K562 (cell line): ENCODE measurements around the gene ZFP69. TPM values are rescaled to one million over a fixed set of nuclear protein-coding genes. Genes with fewer than 3 reads are reported as not detected.

ENCODE experiments used
- DPF2 ChIP-seq: fragments of 450-650 bp; IDR thresholded peaks from 2 replicates; pipeline ENCODE4 v1.6.1; 2016
- FOXJ2 ChIP-seq: fragments of 200-800 bp; sonication (Bioruptor generic); IDR thresholded peaks from 2 replicates; pipeline ENCODE4 v1.6.1; 2016; ENCODE audit warnings: missing genetic modification characterization, missing compliant biosample characterization
- HOXB6 ChIP-seq: fragments of 250-450 bp; sonication (Bioruptor Pico); IDR thresholded peaks from 2 replicates; pipeline ENCODE4 v1.5.1; 2022; ENCODE audit warnings: mild to moderate bottlenecking, borderline replicate concordance
- KDM1A ChIP-seq, 2 experiments: fragments of 450-650 bp; IDR thresholded peaks; 2 replicates each; pipeline ENCODE4 v1.6.1; 2016; ENCODE audit warnings: mild to moderate bottlenecking in 2 of 2
- KLF6 ChIP-seq: fragments of 250-450 bp; sonication (Bioruptor Pico); IDR thresholded peaks from 2 replicates; pipeline ENCODE4 v1.4.0; 2020; ENCODE audit warnings: mild to moderate bottlenecking, moderate library complexity, borderline replicate concordance
- L3MBTL2 ChIP-seq: fragments of 450-650 bp; IDR thresholded peaks from 2 replicates; pipeline ENCODE4 v1.6.1; 2016; ENCODE audit warnings: mild to moderate bottlenecking, moderate library complexity
- MLX ChIP-seq, 2 experiments: fragments of 450-650 bp in 1 of 2; sonication (generic) in 1 of 2; formaldehyde crosslinking; conservative IDR thresholded peaks; 2 replicates each; pipeline versions ENCODE4 v1.4.0 to v1.8.1; 2020 to 2022; ENCODE audit warnings: mild to moderate bottlenecking in 1 of 2, missing genetic modification reagents in 1 of 2
- PHF8 ChIP-seq: fragments of 200-600 bp; sonication (generic); IDR thresholded peaks from 2 replicates; pipeline ENCODE4 v1.6.1; 2012; ENCODE audit warnings: mixed run types, mild to moderate bottlenecking, inconsistent platforms, low read length, moderate library complexity, borderline replicate concordance
- PURB ChIP-seq: sonication (generic); formaldehyde crosslinking; IDR thresholded peaks from 2 replicates; pipeline ENCODE4 v1.9.0; 2021; ENCODE audit warnings: low read depth, mild to moderate bottlenecking, missing genetic modification reagents
- RBM25 ChIP-seq: fragments of 200-400 bp; formaldehyde crosslinking; IDR thresholded peaks from 2 replicates; pipeline ENCODE4 v1.6.1; 2018; ENCODE audit warnings: low read length, low read depth, moderate library complexity; ENCODE audit not compliant: severe bottlenecking
- RBM39 ChIP-seq: fragments of 200-400 bp; formaldehyde crosslinking; optimal IDR thresholded peaks from 2 replicates; pipeline ENCODE3; 2018; ENCODE audit warnings: low read depth, low read length
- SREBF2 ChIP-seq: sonication (generic); formaldehyde crosslinking; IDR thresholded peaks from 2 replicates; pipeline ENCODE4 v1.4.0; 2020; ENCODE audit warnings: mild to moderate bottlenecking, missing genetic modification reagents
- STAT5A ChIP-seq: IDR thresholded peaks from 2 replicates; pipeline ENCODE4 v1.6.1; 2012; ENCODE audit warnings: low read length, inconsistent platforms, borderline replicate concordance
- TCF15 ChIP-seq: fragments of 250-450 bp; sonication (Bioruptor Pico); IDR thresholded peaks from 2 replicates; pipeline ENCODE4 v1.8.0; 2022; ENCODE audit warnings: moderate library complexity, mild to moderate bottlenecking, inconsistent platforms
- TCFL5 ChIP-seq: fragments of 250-450 bp; sonication (Bioruptor Pico); conservative IDR thresholded peaks from 2 replicates; pipeline ENCODE4 v1.6.1; 2021; ENCODE audit warnings: mild to moderate bottlenecking, moderate library complexity, matching md5 sums
- TEAD1 ChIP-seq, 2 experiments: fragments of 450-650 bp in 1 of 2; sonication (generic) in 1 of 2; formaldehyde crosslinking; IDR thresholded peaks; 2 replicates each; pipeline versions ENCODE4 v1.4.0 to v1.8.0; 2020 to 2022; ENCODE audit warnings: mild to moderate bottlenecking in 2 of 2, missing genetic modification reagents in 1 of 2
- ZNF146 ChIP-seq: IDR thresholded peaks from one replicate; pipeline ENCODE4 v1.6.1; 2018; ENCODE audit warnings: missing compliant biosample characterization; ENCODE audit not compliant: unreplicated experiment
- ZNF586 ChIP-seq: fragments of 450-650 bp; formaldehyde crosslinking; conservative IDR thresholded peaks from 2 replicates; pipeline ENCODE4 v1.4.0; 2020; ENCODE audit warnings: mild to moderate bottlenecking, moderate library complexity
- polyA plus RNA-seq, 8 experiments: library from polyadenylated mRNA; depleted of rRNA in 4 of 8; stranded (reverse) in 5 of 8; unstranded in 3 of 8; fragments of >200 nt; fragmentation: Nextera tagmentation in 2 of 8; fragmentation: Illumina TruSeq in 1 of 8; extraction: Ambion mirVana in 2 of 8; extraction: Trizol in 1 of 8; gene quantifications; 2 replicates each; pipeline versions ENCODE4 v1.2.1 to v1.2.3, GENCODE V29; 2011 to 2014; ENCODE audit warnings: inconsistent platforms in 1 of 8, missing spikeins in 1 of 8
- total RNA-seq, 7 experiments: library from RNA; depleted of rRNA in 6 of 7; stranded (reverse); fragments of >200 nt in 6 of 7; fragmentation: Illumina TruSeq in 2 of 7; extraction: Trizol in 2 of 7; gene quantifications; 2 replicates each; pipeline versions ENCODE4 v1.2.1 to v1.2.3, GENCODE V29; 2011 to 2021; ENCODE audit warnings: low replicate concordance in 1 of 7
- TF ChIP-seq, protein P1 (sequence below): fragments of 250-450 bp; sonication (Bioruptor Pico); IDR thresholded peaks from 2 replicates; pipeline ENCODE4 v1.8.0; 2022; ENCODE audit warnings: moderate library complexity, mild to moderate bottlenecking, inconsistent platforms
- TF ChIP-seq, protein P2 (sequence below): fragments of 250-450 bp; sonication (Bioruptor Pico); IDR thresholded peaks from 2 replicates; pipeline ENCODE4 v1.9.0; 2021; ENCODE audit warnings: mild to moderate bottlenecking, inconsistent platforms

Gene ZFP69
- total and polyA plus RNA-seq, 9 of the 15 experiments (the other 6 are each of a cell fraction or from before 2014, with no cell fraction given): 2.0 to 8.4 (median 5.7) TPM

GRCh38 chr1:40530735-40531380, 53.8 kb downstream of the ZFP69 start (continued):
- TF ChIP-seq MLX (CRISPR knock-in tag; conservative IDR thresholded peaks at IDR 0.05): no peak
- no peak for TF ChIP-seq PHF8
- no peak for TF ChIP-seq TCFL5
- no peak for TF ChIP-seq FOXJ2 (tag)
- no peak for TF ChIP-seq SREBF2
- TF ChIP-seq ZNF586 (CRISPR knock-in tag): no peak
- TF ChIP-seq PURB (CRISPR knock-in tag): no peak
- TF ChIP-seq L3MBTL2: no peak
- no peak for TF ChIP-seq RBM25
- TF ChIP-seq RBM39: no peak
- no peak for TF ChIP-seq KLF6 (CRISPR knock-in tag)
- TF ChIP-seq TEAD1 (CRISPR knock-in tag; IDR thresholded peaks at IDR 0.05): no peak
- no peak for TF ChIP-seq HOXB6
- TF ChIP-seq DPF2: peak; percentile 28
- no peak for TF ChIP-seq KDM1A (IDR thresholded peaks at IDR 0.05)
- no peak for TF ChIP-seq STAT5A
- TF ChIP-seq, protein P1, sequence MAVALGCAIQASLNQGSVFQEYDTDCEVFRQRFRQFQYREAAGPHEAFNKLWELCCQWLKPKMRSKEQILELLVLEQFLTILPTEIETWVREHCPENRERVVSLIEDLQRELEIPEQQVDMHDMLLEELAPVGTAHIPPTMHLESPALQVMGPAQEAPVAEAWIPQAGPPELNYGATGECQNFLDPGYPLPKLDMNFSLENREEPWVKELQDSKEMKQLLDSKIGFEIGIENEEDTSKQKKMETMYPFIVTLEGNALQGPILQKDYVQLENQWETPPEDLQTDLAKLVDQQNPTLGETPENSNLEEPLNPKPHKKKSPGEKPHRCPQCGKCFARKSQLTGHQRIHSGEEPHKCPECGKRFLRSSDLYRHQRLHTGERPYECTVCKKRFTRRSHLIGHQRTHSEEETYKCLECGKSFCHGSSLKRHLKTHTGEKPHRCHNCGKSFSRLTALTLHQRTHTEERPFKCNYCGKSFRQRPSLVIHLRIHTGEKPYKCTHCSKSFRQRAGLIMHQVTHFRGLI (CRISPR knock-in tag): no peak
- no peak for TF ChIP-seq TCF15 (CRISPR knock-in tag)
- TF ChIP-seq, protein P2, sequence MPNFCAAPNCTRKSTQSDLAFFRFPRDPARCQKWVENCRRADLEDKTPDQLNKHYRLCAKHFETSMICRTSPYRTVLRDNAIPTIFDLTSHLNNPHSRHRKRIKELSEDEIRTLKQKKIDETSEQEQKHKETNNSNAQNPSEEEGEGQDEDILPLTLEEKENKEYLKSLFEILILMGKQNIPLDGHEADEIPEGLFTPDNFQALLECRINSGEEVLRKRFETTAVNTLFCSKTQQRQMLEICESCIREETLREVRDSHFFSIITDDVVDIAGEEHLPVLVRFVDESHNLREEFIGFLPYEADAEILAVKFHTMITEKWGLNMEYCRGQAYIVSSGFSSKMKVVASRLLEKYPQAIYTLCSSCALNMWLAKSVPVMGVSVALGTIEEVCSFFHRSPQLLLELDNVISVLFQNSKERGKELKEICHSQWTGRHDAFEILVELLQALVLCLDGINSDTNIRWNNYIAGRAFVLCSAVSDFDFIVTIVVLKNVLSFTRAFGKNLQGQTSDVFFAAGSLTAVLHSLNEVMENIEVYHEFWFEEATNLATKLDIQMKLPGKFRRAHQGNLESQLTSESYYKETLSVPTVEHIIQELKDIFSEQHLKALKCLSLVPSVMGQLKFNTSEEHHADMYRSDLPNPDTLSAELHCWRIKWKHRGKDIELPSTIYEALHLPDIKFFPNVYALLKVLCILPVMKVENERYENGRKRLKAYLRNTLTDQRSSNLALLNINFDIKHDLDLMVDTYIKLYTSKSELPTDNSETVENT (CRISPR knock-in tag): no peak
- no peak for TF ChIP-seq ZNF146 (CRISPR knock-in tag)
